GM12801 (cell line): ENCODE data around the gene ATXN1.

Experiments used
- TF ChIP-seq, protein P1 (sequence below): IDR thresholded peaks from one replicate; pipeline ENCODE4 v1.5.1; 2011; ENCODE audit warnings: control low read depth; ENCODE audit not compliant: insufficient read length; ENCODE audit errors: extremely low read depth

The ATXN1 gene

DNA sequence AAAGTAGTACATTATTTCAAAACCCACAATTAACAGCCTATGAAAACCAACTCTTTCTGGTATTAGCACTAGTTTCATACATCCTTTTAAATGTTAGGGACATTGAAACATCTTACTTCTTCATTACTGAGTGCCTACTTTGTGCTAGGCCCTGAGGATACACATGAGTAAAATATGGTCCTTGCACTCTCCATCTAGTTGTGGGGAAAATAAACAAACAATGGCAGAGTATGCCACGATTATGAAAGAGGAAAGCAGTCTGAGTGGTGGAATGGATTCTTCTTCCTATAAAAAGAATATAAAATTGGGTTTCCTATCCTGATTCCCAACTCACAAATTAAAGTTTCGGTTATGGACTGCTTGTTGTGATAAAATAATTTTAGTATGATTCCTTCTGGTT lies 84.9 kb downstream of the ATXN1 start:
- TF ChIP-seq, protein P1, sequence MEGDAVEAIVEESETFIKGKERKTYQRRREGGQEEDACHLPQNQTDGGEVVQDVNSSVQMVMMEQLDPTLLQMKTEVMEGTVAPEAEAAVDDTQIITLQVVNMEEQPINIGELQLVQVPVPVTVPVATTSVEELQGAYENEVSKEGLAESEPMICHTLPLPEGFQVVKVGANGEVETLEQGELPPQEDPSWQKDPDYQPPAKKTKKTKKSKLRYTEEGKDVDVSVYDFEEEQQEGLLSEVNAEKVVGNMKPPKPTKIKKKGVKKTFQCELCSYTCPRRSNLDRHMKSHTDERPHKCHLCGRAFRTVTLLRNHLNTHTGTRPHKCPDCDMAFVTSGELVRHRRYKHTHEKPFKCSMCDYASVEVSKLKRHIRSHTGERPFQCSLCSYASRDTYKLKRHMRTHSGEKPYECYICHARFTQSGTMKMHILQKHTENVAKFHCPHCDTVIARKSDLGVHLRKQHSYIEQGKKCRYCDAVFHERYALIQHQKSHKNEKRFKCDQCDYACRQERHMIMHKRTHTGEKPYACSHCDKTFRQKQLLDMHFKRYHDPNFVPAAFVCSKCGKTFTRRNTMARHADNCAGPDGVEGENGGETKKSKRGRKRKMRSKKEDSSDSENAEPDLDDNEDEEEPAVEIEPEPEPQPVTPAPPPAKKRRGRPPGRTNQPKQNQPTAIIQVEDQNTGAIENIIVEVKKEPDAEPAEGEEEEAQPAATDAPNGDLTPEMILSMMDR = no peak

DNA sequence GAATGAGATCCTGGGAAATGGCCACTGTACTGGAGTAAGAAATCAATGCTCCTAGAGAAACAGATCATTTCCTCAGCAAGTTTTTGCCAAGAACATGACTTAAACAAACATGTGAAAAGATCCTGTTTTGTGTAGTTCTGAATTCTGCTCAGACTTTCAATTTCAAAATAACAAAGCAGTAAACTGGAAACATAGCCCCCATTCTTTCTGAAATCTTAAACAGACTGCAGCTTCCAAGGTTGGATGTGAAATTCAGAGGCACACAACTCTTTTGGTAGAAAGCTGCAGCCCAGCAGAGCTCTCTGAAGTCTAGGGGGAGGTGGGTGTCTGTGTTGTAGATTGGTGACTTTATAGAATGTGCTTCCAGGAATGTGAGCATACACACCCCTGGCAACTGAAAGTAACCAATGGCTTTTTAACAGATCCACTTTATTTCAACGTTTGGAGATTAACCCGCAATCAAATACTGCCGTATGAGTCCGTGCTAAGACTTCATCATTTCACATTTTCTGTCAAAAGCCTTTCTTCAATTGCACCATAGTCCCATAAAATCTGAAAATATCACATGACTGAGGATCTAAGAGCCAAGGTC lies 86.4 kb downstream of the ATXN1 start:
- TF ChIP-seq, protein P1 = no peak

DNA sequence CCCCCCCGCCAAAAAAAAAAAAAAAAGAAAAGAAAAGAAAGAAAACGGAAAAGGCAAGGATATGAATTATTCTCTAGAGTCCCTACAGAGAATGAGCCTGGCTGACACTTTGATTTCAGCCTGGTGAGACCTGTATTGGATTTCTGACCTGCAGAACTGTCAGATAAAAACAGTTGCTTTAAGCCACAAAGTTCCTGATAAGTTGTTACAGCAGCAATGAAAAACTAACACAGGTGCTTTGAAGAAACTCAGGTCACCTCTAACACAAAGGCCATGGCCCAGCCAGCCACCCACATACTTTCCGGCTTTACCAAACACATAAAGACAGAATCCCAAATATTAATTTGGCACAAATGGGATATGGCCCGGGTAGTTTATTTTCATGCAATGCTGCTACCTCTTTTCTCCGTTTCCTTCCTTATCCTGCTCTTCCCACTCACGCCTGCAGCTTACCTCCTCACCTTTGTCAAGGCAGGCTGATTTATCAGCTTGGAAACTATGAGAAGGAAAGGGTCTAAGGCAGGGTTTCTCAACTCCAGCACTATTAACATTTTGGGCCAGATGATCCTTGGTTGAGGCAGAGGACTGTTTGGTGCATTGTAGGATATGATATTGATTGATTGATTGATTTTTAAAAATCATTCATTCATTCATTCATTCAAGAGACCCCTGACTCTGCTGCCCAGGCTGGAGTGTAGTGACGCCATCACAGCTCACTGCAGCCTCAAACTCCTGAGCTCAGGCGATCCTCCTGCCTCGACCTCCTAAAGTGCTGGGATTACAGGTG lies 88.1 kb downstream of the ATXN1 start:
- TF ChIP-seq, protein P1 = no peak

DNA sequence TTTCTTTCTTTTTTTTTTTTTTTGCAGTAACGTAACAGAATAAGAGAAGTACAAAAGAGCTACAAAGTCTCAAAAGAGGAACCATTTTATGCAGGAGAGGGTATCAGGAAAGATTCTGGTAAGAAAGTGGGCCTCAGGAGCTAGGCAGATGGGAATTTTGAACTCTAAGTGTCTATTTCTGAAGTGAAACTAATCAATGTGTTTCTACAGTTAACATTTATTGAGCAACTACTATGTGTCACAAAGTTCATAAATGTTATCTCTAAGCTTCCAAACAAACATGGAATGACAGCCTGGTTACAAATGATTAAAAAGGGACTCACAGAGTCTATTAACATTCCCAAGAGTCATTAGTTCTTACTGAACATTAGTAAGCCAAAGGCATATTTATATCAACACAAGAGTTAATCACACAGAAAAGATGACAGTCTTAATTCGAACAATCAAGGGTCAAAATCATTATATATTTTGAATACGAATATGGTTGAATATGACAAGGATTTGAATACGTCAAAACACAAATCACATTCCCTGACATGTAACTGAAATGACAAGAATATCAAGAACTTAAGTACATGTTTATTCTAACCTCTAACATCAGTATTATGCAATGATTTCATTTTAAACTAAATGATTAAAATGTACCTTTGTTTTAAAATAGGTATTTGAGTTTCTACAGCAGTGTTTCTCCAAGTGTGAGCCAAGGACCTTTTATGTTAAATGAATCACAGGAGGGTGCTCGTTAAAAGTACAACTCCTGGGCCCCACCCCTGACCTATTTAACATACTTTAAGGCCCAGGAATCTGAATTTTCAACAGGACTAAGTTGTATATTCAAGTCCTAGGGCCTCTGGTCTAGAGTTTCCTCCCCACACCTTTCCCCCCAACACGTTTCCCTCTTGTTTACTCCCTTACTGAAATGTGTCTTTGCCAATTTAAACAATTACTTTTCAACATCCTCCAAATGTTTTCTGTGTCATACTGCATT lies 89.7 kb downstream of the ATXN1 start:
- TF ChIP-seq, protein P1 = no peak

DNA sequence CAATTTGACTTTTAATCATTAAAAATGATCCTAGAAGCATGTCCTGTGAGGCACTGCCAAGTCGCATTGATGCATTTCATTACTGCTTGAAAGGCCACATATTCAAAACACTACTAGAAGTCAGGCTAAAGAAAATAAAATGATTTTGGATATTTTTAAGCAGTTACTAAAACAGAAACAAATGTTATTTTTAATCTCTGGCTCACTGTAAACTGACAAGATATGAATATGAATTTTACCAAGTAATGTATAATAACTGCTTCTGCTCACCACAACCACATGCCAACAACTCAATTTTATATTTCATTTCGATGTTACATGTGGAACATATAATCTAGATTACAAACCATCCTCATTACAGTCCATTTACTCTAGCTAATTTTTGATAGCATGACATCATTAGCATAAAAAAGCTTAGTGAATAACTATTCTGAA lies 90.6 kb downstream of the ATXN1 start:
- TF ChIP-seq, protein P1 = no peak

DNA sequence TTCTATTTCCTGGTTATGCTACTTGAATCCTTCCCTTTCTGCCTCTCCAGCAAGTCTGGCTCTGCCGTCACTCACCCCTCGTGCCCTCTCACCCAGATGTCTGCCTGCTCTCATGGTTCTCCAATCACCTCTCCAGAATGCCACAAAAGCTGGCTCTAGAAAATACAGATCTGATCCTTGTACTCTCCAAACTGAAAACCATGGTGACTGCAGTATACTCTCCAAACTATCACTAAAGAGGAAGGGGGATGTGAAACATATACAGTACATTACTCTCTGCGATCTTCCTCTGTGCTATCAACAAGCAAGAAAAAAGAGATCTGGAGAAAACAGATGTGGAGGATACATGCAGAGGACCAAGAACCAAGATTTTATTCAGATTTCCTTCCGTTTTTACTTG lies 91.1 kb downstream of the ATXN1 start:
- TF ChIP-seq, protein P1 = no peak

DNA sequence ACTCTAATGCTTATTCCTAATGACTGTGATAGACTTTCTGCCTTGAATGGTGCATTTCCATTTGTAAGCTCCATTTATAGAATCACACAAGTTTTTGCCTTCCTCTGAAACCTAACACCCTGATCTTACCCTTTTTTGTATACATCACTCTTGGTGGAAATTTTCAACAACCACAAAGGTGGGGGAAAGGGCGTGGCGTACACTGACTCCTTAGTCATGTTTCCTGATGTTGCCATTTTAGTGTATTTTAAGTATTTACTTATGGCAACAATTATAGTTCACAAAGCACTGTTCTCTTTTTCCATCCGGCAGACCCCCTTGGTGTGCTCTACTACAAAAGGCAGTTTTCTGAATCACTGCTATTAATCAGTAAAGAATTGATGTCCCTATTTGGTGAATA lies 92.0 kb downstream of the ATXN1 start:
- TF ChIP-seq, protein P1 = no peak
